ENCODE measurements around the gene CYS1.
"Not testable (repeated sequence)": the region's sequence is repeated elsewhere in the genome, so short reads cannot be mapped to it uniquely, and the experiment has no call there.

Gene CYS1

DNA sequence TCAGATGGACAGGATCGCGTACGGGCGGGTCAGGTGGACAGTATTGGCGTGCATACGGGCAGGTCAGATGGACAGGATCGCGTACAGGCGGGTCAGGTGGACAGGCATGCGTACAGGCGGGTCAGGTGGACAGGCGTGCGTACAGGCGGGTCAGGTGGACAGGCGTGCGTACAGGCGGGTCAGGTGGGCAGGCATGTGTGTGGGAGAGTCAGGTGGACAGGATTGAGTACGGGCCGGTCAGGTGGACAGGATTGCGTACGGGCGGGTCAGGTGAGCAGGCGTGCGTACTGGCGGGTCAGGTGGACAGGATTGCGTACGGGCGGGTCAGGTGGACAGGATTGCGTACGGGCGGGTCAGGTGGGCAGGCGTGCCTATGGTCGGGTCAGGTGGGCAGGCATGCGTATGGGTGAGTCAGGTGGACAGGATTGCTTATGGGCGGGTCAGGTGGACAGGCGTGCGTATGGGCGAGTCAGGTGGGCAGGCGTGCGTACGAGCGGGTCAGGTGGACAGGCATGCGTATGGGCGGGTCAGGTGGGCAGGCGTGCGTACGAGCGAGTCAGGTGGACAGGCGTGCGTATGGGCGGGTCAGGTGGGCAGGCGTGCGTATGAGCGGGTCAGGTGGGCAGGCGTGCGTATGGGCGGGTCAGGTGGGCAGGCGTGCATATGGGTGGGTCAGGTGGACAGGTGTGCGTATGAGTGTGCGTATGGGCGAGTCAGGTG lies 68.4 kb downstream of the CYS1 start:
- not testable (repeated sequence) for DNase-seq

- DNase-seq = not testable (repeated sequence)
These were observed 69.2 kb downstream of the CYS1 start for GRCh38 chr2:10010861-10011605.

- DNase-seq = no peak
These were observed 70.1 kb downstream of the CYS1 start for GRCh38 chr2:10009811-10010781.

- DNase-seq = no peak
These were observed 70.9 kb downstream of the CYS1 start for GRCh38 chr2:10009271-10009810.

DNA sequence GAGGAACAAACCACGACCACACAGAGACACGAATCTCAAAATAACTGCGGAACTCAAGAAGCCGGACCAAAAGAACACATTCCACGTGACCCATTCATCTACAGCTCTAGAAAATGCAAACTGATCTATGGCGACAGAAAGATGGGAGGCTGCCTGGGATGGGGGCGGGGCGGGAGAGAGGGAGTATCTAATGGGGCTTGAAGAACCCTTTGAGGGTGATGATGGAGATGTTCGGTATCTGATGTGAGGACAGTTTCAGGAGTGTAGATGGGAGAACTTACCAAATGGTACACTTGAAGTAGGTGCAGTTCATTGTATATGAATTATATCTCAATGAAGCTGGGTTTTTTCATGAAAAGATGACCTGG lies 71.4 kb downstream of the CYS1 start:
- no peak for DNase-seq

DNA sequence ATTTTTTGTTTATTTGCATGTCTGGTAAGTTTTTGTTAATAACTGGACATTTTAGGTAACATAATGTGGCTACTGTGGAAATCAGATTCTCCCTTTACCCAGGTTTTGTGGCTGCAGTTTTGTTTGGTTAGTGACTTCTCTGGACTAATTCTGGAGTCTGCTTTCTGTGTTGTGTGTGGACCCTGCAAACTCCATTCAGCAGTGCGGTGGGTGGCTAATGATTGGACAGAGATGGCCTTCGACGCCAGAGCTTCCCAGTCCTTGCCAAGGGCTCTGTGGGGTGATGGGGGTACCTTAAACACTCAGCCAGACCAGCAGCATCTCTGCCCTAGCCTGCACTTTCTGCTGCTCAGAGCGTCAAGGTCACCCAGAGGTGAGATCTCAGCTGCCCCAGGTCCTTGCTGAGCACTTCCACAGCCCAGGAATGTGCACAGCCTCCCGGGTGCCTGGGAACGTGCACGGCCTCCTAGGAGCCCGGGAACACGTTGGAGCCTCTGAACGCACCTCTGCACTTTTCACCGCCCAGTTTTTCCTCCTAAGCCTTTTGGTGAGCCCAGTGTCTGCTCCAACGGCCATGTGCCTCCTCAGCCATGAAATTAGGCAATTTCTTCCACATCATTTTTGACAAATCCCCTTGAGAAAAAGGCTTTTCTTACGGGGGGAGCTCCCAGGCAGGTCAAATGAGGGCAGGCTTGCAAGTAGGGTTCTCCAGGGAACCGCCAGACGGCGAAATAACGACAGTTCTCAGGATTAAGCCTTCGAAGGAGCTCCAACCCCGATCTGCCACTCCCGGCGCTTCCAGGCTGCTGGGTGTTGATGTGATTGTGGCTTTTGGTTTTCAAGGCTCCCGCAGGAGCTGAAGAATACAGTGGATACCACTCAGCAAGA lies 72.0 kb downstream of the CYS1 start:
- no peak for DNase-seq

DNA sequence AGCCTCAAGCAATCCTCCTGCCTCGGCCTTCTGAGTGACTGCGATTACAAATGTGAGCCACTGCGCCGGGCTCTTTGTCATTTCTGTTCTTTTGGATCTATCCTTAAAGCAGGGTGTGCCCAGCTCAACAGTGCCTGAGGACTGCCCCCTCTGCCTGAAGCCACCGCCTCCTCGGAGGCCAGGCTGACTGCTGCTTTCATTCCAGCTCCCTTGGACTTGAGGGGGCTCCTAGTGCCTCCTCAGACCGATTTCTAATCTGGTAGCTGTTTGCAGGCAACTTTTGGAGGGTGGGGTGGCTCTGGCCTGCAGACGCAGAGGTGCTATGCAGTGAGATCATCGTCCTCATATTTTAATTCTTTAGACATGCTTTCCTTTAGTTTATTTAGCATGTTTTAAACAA lies 72.8 kb downstream of the CYS1 start:
- no peak for DNase-seq

All from activated CD8-positive, alpha-beta memory T cell treated with anti-CD3 and anti-CD28 coated beads for 24 hours (primary cell).